HL-60 (cell line): ENCODE data around the gene CALB2.

Experiments
- GABPA ChIP-seq: IDR thresholded peaks from 2 replicates; pipeline ENCODE4 v1.6.1; 2012; ENCODE audit warnings: low read depth
- POLR2AphosphoS5 ChIP-seq: IDR thresholded peaks from 2 replicates; pipeline ENCODE4 v1.6.1; 2012; ENCODE audit warnings: low read depth
- TF ChIP-seq, protein P1 (sequence below): IDR thresholded peaks from one replicate; pipeline ENCODE4 v1.5.1; 2011; ENCODE audit warnings: low read length, control low read depth, inconsistent platforms; ENCODE audit not compliant: insufficient read depth

DNA sequence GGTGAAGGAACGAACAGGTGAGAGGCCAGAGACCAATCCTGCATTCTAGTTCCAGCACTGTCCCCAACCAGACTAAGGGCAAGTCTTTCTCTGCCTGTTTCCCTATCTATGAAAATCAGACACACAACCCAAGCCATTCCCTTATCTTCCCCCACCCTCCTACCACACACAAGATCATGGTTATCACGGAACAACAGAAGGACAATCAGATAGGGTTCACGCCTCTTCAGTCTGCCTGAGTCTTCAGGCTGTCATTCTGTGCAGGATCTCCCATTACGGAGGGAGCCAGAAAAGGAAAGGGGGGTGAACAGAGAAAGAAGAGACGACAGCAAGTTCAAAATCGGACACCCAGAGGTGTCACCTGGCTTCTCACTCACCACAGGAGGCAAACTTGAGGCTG, 72.2 kb downstream of the CALB2 start:
- TF ChIP-seq, protein P1, sequence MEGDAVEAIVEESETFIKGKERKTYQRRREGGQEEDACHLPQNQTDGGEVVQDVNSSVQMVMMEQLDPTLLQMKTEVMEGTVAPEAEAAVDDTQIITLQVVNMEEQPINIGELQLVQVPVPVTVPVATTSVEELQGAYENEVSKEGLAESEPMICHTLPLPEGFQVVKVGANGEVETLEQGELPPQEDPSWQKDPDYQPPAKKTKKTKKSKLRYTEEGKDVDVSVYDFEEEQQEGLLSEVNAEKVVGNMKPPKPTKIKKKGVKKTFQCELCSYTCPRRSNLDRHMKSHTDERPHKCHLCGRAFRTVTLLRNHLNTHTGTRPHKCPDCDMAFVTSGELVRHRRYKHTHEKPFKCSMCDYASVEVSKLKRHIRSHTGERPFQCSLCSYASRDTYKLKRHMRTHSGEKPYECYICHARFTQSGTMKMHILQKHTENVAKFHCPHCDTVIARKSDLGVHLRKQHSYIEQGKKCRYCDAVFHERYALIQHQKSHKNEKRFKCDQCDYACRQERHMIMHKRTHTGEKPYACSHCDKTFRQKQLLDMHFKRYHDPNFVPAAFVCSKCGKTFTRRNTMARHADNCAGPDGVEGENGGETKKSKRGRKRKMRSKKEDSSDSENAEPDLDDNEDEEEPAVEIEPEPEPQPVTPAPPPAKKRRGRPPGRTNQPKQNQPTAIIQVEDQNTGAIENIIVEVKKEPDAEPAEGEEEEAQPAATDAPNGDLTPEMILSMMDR, result no peak
- TF ChIP-seq POLR2AphosphoS5 (no peak), GABPA (no peak)
